HPDE6-E6E7 (cell line): ENCODE results near the gene CCM2.
"Not testable (repeated sequence)": the region's sequence is repeated elsewhere in the genome, so short reads cannot be mapped to it uniquely, and the experiment has no call there.

Source experiments
- DNase-seq: peaks from one replicate; pipeline ENCODE4 v3.0.0; 2011; ENCODE audit warnings: missing footprints; ENCODE audit errors: extremely low spot score

Gene CCM2

GRCh38 chr7:45100761-45101480 lies 100.9 kb downstream of the CCM2 start:
- DNase-seq, result no peak

- DNase-seq, result no peak
Measured at GRCh38 chr7:45101748-45102147, 101.7 kb downstream of the CCM2 start.

- DNase-seq, result no peak
Measured at GRCh38 chr7:45102785-45103712, 103.0 kb downstream of the CCM2 start.

GRCh38 chr7:45103958-45104843 lies 104.2 kb downstream of the CCM2 start:
- DNase-seq, result no peak

GRCh38 chr7:45104844-45105587 lies 105.0 kb downstream of the CCM2 start:
- DNase-seq, result no peak

- no peak for DNase-seq
Measured at GRCh38 chr7:45105588-45106188, 105.7 kb downstream of the CCM2 start.

GRCh38 chr7:45106820-45107219 lies 106.8 kb downstream of the CCM2 start:
- DNase-seq, result no peak

- no peak for DNase-seq
Measured at GRCh38 chr7:45107356-45107755, 107.4 kb downstream of the CCM2 start.

- DNase-seq, result no peak
Measured at GRCh38 chr7:45108863-45109262, 108.9 kb downstream of the CCM2 start.

GRCh38 chr7:45111298-45112223 lies 111.6 kb downstream of the CCM2 start, which contains the start of gene TBRG4:
Gene TBRG4, minus strand, starts transcription at chr7:45111697. Its CDS starts 2,460 bp downstream, at chr7:45109237.
- DNase-seq, result peak; percentile 87

- no peak for DNase-seq
Measured at GRCh38 chr7:45112648-45113047, 112.6 kb downstream of the CCM2 start.

- DNase-seq, result not testable (repeated sequence)
Measured at GRCh38 chr7:45114257-45114656, 114.3 kb downstream of the CCM2 start.

- no peak for DNase-seq
Measured at GRCh38 chr7:45114926-45115325, 114.9 kb downstream of the CCM2 start.

GRCh38 chr7:45116048-45116447 lies 116.0 kb downstream of the CCM2 start:
- no peak for DNase-seq

GRCh38 chr7:45117582-45117981 lies 117.6 kb downstream of the CCM2 start:
- no peak for DNase-seq

GRCh38 chr7:45118292-45118691 lies 118.3 kb downstream of the CCM2 start:
- DNase-seq, result no peak

- no peak for DNase-seq
Measured at GRCh38 chr7:45118889-45119331, 118.9 kb downstream of the CCM2 start.

GRCh38 chr7:45119550-45119949 lies 119.5 kb downstream of the CCM2 start:
- DNase-seq, result no peak
